Activated CD8-positive, alpha-beta memory T cell treated with anti-CD3 and anti-CD28 coated beads, Interleukin-2, amount 50 U/mL, for 24 hours (primary cell): Measurements from ENCODE around the gene LMLN.
"Not testable (repeated sequence)": the region's sequence is repeated elsewhere in the genome, so short reads cannot be mapped to it uniquely, and the experiment has no call there.

Experiments
- DNase-seq: peaks from one replicate; pipeline ENCODE4 v3.0.0-alpha.2; 2020; ENCODE audit errors: extremely low read depth

LMLN gene

DNA sequence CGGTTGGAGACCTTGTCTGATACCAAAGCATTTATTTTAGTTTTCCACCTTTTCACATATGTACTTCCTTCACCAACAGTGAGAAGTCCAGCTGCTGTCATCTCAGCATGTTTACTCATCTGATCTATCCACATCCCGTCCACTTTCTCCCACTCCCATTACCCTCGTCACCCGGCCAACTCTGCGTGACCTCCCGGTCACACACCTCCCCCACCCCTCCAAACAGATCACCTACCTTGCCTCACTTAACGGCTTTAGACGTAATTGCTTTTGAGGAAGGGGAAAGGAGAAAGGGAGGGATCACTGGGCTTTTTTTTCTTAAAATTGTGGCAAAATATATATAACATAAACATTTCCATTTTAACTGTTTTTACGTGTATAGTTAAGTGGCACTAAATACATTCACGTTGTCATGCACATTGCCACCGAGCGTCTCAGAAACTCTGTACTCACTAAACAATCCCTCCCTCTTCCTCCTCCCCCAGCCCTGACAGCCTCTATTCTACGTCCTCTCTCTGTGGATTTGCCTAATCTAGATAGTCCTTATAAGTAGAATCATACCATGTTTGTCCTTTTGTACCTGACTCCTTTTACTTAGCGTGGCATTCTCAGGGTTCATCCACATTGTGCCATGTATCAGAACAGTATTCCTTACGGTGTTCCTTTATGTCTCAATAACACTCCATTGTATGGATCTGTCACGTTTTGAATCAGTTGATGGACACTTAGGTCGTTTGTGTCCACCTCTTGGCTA lies 67.2 kb downstream of the LMLN start:
- DNase-seq, result no peak

DNA sequence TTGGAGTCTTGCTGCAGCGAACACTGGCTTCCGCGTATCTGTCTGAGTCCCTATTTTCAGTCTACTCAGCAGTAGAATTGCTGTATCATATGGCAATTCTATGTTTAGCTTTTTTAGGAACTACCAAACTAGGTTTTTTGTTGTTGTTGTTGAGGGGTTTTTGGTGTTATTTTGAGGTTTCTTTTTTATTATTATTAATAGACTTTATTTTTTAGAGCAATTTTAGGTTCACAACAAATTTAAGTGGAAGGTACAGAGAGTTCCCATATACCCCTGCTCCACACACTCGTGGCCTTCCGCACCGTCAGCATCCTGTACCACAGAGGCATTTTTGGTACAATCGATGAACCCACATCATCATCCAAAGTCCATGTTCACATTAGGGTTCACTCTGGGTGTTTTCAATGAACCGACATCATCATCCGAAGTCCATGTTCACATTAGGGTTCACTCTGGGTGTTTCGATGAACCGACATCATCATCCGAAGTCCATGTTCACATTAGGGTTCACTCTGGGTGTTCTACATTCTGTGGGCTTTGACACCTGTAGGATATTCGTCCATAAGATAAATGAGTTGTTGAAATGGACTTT lies 67.9 kb downstream of the LMLN start:
- no peak for DNase-seq

DNA sequence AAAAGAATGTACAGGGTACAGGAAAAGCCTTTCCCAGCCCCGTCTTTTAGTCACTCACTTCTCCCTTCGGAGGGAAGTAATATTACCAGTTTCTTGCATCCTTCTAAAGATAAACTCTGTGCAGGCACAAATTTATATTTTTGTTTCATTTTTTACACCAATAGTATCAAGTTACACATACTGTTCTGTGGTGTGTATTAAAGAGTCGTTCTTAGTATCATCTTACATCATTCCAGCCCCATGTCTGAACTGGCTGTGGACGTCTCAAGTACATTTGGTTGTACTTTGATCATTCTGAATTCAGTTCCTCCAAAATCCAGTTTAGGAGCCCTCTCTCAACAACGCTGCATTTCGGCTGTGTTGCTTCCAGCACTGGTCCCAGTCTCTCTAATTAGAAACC lies 68.7 kb downstream of the LMLN start:
- no peak for DNase-seq

DNA sequence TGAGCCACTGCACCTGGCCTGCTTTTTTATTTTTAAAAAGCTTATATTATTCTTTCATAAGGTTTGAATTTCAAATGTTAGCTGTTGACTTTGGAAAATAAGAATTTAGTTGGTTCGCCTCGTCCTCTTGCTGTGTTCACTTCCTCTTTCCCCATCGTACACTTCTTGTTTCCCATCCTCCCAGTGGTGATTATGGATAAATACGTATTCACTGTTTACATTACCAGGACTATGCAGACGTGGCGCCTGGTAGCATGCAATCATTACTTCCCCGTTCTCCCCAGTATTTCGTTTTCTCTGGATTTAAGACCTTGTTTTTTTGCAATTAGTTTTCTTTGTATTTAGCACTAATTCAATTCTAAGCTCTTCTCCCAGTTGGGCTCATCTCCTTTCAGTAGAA lies 70.1 kb downstream of the LMLN start:
- DNase-seq, result no peak

DNA sequence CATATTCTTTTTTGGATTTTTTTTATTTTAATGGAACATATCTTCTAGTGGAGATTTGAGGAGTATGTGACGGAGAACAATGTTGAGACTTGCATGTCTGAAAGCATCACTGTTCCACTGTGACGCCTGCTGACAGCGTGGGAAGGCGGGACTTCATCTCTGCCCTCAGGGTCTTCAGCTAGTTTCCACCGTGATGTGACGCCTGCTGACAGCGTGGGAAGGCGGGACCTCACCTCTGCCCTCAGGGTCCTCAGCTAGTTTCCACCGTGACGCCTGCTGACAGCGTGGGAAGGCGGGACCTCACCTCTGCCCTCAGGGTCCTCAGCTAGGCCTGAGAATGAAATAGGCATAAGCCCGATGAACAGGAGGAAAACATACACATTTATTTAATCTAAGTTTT lies 70.7 kb downstream of the LMLN start:
- no peak for DNase-seq

DNA sequence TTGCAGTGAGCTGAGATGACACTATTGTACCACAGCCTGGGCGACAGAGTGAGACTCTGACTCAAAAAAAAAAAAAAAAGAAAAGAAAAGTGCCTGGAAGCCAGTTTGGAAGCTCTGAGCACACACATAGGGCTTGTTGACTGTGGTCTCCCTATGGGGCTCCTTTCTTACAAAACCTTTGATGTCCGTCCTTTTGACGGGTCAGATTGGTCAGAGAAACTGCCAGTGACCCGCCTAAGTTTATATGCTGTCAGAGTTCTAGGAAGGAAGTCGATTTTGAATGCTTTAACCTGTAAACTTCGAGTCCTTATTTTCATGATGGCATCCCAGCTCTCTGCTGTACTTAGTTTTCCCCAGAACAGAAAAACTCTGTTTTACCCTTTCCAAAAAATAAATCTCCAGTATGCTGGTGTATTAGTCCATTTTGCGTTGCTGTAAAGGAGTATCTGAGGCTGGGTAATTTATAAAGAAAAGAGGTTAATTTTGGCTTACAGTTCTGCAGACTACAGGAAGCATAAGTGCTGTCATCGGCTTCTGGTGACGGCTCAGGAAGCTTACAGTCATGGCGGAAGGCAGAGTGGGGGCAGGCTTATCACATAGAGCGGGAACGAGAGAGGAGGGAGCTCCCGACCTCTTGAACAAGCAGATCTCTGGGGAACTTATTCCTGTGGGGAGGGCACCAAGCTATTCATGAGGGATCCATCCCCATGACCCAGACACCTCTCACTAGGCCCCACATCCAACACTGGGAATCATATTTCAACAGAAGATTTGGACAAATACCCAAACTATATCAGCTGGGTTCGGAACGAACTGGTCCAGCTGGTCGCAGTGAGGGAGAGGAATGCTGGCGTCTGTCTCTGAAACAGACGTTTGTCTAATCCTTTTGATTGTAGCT lies 72.3 kb downstream of the LMLN start:
- no peak for DNase-seq

DNA sequence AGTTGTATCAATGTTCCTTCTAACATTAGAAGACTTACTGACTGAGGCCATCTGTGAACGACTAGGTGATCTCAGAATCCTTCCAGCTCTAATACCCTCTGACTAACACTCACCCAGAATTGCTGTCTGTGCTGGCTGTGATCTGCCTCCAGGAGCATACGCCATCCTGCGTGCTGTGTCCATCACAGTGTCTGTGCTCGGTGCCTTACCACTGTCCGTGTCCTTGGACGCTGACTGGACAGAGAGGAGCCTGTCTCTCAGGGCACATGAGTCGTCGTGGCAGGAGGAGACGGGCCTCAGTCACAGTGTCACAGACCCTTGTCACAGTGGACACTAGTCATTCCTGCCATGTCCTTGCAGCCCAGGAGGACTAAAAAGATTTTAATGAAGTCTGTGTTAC lies 83.1 kb downstream of the LMLN start:
- DNase-seq, result no peak

DNA sequence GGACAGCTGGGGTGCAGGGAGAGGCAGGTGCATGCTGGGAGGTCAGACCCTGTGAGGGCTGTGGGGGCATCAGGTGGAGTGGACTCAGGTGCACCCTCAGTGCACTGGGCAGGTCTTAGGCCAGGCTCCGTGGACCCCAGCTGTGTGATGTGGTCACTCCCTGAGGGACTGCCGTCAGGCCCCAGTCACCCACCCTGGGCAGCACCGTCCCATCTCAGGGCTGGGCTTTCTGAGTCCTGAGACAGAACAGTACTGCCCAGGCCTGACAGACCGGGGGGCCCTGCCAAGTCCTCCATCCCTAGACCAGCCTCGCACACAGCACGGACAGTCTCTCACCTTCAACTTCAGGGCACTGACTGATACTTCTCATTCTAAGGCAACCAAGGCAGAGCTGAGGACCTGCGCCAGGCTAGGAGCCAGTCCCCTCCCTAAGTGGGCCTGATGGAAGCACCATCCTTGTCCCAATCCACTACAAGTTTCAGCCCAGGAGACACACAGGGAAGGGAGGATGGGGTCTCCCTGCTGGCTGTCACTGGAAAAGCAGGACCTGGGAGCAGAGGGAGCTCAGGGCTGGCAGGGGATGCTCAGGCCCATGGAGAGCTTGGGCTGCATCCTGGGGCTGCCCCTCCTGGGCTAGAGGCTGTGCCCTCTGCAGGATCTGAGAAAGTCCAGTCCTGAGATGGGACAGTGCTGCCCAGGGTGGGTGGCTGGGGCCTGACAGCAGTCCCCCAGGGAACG lies 86.3 kb downstream of the LMLN start:
- no peak for DNase-seq

DNA sequence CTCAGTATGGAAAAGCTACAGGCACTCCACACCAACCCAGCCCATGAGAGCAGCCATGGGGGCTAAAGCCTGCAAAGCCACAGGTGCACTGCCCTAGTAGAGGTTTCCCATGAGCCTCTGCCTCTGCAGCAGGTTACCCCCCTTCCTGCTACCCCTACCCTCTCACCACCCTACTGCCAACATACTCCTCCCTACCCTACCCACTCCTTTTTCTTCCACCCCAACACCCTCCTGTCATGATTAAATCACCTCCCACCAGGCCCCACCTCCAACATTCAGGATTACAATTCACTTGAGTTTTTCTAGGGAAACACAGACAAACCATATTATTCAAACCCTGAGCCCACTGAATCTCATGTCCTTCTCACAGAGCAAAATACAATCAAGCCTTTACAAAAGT lies 88.4 kb downstream of the LMLN start:
- DNase-seq, result no peak

DNA sequence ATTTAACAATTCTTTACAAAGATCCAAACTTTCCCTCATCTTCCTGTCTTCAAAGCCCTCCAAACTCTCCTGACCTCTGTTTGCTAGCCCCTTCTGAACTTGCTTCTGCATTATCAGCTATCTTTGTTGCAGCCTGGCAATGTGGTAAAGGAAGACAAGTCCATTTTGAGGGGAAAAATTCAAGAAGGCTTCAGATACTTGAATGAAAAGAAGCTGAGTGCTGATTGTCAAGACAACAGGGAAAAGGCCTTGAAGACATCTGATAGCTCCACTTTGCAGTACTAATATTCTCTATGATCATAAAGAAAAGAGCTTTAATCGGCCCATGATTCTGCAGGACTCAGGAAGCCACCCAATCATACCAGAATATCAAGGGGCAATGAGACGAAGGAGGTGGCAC lies 91.8 kb downstream of the LMLN start:
- no peak for DNase-seq

DNA sequence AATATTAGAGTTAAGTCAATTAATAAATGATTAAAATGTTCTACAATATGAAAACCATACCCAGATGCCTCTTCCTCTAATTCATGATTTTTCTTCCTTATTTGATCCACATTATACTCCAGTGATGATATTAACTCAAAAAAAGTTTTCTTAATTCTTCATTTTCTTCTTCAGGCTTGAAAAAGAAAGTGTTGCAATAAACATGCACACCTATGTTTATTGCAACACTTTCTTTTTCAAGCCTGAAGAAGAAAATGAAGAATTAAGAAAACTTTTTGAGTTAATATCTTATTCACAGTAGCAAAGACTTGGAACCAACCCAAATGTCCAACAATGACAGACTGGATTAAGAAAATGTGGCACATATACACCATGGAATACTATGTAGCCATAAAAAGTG lies 93.4 kb downstream of the LMLN start:
- DNase-seq, result not testable (repeated sequence)

DNA sequence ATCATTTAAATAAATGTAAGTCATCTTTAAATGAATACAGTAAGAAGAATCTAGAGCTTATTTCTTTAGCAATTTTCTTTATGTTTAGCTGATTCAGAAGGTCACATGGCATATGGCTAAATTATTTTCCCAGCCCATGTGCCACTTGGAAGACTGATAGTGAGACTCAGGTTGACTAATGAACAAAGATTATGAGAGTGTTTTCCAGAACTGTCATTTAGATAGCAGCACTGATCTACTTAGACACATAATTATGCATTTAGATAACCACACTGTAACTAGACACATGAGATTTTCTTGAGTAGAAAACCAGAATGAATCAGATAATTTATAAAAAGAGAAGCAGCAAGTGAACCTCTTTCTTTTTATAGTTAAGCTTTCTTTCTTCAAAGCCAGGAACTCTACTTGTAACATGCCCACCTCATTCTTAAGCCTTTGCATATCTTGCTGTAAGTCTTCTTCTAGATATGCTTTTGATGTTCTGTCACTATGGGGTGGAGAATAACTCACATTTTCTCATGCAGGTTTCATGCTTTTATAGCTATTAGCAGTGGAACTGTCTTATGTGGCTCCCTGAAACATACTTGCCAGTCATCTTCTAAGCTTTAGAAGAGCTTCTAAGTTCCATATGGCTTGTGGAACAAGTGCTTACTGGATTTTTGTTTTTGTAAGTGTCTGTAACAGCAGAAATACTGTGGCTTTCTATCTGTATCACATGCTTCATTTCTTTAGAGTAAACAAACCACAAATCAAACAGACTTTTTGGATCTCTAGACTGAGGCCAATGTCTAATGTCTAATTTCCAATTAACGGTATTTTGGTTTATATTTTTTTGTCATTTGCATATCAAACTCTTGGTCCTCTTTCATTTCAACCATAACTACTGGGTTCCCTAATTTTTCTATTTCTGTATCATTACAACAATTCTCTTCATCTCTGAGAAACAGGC lies 101.4 kb downstream of the LMLN start:
- DNase-seq, result no peak

DNA sequence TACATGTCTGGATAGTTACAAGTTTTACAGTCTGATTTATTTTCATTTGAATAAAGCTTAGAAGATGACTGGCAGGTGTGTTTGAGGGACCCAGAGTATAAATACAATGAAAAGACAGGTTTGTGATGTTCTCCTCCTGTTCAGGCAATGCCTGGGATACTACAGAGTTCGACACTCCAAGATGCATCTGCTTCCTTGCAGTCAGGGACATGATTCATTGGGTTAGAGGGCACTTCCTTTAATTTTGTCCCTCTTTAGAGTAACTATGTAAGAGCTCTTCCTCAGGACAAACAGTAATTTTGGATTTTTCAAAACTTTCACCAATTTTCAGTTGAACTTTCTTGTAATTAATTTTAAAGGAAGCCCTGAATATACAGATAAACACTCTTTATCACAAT lies 102.0 kb downstream of the LMLN start:
- no peak for DNase-seq

DNA sequence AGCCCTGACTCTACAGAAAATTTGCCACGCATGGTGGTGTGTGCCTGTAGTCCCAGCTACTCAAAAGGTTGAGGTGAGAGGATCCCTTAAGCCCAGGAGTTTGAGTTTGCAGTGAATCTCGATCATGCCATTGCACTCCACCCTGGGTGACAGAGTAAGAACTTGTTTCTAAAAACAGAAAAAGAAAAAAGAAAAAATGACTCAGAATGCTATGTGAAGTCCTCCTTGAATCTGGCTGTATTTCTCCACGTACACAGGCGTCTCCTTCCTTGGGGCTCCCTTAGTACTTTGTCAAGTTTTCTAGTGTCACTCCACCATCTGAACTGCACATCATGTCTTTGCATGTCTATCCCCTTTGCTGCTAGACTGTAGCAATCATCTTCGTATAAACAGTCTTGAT lies 104.4 kb downstream of the LMLN start:
- DNase-seq, result no peak

DNA sequence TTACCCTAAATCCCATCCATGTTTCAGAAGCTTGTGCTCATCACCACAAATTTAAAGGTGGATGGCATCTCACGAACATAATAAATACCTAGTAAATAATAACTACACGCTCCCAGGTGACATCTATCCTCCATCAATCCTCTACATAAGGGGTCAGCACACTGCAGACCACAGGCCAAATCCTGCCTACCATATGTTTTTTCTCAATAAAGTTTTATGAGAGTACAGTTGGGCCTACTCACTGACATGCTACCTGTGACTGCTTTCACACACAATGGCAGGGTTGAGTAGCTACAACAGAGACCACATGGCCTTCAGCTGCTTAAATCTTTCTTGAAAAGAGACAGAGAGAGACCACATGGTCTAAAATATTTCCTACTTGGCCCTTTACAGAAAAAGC lies 105.9 kb downstream of the LMLN start:
- DNase-seq, result no peak

DNA sequence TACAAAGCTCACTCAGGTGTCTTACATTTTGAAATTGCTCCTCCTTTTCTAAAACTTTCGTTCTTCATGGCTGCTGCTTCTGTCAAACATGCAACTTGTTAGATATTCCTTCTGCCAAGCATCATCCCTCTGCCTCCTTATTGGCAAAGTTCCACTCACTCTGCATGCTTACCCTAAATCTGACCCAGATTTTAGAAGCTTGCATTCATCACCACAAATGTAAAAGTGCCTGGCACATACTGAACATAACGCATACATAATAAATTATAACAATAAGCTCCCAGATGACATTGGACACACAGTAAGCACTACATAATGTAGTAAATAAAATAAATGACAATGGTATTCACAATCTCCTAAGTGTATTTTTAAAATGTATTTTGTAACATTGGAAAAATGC lies 107.4 kb downstream of the LMLN start:
- no peak for DNase-seq

DNA sequence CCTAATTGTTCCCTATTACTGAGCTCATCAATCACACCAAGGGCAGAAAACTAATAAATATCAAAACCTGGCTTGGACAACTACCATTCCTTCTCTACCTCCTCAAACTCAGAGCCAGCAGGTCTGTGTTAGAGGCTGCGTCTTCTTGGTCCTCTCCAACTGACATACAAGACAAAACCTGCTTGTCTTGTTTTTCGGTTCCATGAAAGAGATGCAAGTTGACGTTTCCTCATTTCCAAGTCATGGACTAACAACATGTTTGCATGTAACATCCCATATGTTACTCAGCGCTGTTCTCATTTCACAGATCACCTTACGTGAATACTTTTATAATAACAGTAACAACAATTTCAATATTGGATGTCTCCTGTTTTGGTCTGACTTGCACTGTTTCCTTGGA lies 110.9 kb downstream of the LMLN start:
- no peak for DNase-seq

DNA sequence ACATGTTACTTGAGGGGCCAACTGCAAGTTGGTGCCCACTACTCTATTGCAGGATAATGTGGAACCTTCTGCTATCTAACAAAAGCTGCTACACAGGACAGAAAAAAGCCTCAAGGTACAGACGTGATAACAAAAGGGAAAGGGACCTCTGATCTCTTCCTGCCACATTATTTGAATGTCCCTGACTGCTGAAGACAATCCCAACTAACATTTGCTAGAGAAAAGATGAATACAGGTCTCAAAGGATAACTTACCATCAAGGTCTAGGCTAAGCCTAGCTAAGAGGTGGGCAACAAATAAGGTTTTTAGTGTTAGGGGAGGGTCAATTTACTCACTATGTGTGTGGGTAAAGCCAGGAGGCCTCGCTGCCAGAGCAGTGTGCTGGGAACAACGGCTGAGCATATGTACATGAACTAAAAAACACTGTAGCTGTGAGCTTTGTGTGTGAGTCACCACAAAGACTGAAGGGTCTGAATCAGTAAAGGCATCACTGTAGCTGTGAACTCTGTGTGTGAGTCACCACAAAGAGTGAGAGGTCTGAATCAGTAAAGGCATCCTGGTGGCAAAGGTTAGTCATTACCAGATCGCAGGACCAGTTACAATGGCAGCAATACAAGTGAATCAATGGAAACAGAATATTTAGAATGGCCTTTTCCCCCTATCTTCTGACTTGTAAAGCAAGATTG lies 111.7 kb downstream of the LMLN start:
- DNase-seq, result no peak

DNA sequence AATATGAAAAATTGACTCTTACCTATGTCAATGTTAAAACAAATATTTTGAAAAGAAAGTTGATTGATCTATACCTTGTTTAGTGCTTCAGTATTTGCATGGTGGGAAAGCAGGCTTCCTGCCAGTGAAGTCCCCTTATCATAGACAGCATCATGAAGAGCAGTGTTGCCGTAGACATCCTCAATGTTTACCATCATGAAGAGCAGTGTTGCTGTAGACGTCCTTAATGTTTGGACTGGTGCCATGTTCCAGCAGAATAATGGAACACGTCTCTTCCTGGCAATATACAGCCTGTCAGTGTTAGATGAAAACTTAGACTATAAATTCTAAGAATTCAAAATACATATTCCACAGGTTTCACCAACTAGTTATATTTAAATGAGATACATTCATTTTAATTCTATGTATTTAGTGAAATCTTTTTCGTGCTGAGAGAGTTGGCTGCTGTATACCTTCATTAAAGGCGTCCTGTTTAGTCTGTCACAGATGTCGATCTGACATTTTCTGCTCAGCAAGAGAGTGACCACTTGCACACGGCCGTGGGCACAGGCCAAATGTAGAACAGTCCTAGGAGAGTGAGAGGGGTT lies 116.8 kb downstream of the LMLN start:
- DNase-seq, result no peak
